ENCODE measurements around the gene CDC40.

CDC40 gene

DNA sequence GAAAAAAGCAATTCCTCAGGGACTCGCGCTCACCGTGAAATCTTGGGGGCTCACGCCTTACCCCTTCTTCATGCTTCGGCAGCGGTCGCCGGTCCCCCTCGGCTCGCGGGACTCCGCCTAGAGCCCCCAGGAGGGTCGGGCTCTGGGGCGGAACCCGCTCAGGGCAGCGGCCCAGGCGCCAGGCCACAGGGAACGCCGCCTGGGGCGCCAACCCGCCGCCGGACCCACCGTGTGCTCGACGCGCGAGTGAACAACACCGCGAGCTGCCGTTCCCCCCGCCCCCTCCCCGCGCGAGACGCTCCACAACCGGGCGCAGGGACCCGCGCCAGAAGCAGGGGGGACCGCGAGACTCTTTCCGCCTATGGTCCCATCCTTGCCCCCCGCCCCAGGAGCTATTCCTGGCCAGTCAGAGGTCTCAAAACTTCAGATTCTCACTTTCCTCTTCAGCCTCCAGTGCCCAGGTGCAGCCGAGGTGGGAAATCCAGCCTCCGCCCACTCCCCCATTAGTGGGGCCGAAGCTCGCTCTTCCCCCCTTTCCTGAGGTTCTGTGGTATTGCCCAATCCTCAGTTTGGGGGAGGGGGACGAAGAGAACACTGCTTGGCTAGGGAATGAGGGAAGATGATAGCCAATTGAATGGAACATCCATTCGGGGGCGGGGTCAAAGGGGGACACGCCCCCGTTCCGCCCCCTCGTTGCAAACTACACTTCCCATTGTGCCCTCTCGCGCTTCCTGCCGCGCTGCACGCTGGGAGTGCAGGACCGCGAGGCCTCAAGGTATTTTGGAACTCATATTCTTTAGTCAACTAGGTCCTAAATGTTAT lies 610 bp upstream of the CDC40 start, which contains the start of gene WASF1:
Gene WASF1, minus strand, starts transcription at position 265 of the 822 bp plus-strand sequence. CDS start 52,069 bp downstream, outside the sequence.
- Histone ChIP-seq H3K27ac (ENCODE audit: low read depth, low read length) (peak within 1 kb of the TSS; percentile 96), H3K36me3 (ENCODE audit: control insufficient read depth, insufficient read depth, low read length) (no peaks in the 10 kb centered on the region), H3K27me3 (ENCODE audit: control insufficient read depth, insufficient read depth, low read length) (no peaks in the 10 kb centered on the region), H3K4me3 (ENCODE audit: low read depth, low read length) (peak within 1 kb of the TSS; percentile 96), H3K4me1 (ENCODE audit: control insufficient read depth, insufficient read depth, low read length) (peaks cover 13% of the 10 kb centered on the region; the same call in 1 of the 2 replicates), H3K9me3 (ENCODE audit: control insufficient read depth, insufficient read depth, low read depth, low read length) (no peaks in the 10 kb centered on the region), H3K9ac (ENCODE audit: low read length) (peak within 1 kb of the TSS; percentile 99)

DNA sequence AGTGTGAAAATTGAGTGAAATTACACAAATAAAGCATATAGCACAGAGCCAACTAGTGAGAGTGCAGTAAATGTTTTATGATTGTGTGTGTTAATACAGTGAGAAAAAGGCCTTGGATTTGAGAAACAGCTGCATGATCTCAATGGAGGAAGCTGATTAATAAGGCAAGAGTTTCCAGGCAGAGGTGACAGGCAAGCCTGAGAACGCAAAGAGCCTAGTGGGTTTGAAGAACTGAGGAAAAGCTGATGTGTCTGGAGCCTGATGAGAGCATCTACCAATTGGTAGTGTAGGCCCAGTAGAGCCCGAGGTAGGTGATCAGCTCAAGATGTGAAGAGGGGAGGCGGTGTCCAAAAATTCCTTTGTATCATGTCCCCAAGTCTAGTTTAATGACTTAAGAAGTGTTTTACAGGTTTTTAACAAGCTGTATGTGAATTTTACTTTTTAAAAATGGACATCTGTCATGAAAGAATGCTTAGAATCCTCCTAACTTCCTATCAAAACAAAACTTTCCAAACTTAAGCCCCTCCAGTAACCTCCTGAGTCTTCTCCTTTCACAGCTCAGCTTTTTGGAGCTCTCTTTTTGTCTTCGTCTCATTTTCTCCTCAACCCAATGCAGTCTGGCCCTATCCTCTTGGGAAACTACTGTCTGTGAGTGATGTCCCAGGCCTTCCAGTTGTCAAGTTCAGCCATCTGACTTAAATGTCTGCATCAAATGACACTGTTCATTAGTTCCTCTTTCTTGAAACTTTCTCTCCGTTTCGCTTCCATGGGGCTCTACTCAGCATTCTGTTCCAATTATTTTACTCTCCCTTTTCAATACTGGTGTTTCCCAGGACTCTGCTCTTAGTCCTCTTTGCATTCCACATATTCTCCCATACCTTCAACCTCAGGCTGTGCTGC lies 1.2 kb downstream of the CDC40 start:
- peak overlapping the region; percentile 96 for H3K4me3 ChIP-seq (ENCODE audit: low read depth, low read length)
- H3K36me3 ChIP-seq (ENCODE audit: control insufficient read depth, insufficient read depth, low read length): no peaks in the 10 kb centered on the region
- no peaks in the 10 kb centered on the region for H3K9me3 ChIP-seq (ENCODE audit: control insufficient read depth, insufficient read depth, low read depth, low read length)
- no peaks in the 10 kb centered on the region for H3K27me3 ChIP-seq (ENCODE audit: control insufficient read depth, insufficient read depth, low read length)
- peak overlapping the region; percentile 86 for H3K9ac ChIP-seq (ENCODE audit: low read length)
- H3K4me1 ChIP-seq (ENCODE audit: control insufficient read depth, insufficient read depth, low read length): peaks cover 13% of the 10 kb centered on the region; the same call in 1 of the 2 replicates
- H3K27ac ChIP-seq (ENCODE audit: low read depth, low read length): no peak overlapping the region

DNA sequence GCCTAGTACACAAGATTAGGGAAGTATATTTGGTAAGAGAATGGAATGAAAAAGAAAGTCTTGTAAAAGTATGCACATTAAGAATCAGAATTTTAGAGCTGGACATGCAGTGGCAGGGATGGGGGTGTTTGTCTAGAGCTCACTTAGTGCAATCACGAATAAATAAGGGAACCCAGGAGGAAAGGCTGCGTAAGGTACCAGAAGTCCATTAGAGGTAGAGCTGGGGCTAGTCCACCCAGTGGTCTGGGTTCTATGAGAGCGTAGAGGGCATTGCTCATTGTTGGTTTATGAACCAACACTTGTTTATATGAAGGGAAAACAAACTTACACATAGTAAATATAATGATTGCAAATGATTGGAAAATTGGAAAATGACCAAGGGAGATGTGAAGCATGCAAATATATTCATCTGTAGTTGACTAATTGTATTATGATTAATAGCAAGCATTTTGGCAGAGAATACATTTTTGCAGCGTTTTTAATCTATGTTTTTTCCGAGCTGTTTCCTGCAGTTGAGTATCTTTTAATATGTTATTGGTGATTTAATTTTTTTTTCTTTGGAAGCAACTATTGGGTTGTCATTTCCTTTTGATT lies 3.2 kb downstream of the CDC40 start:
- Histone ChIP-seq H3K36me3 (ENCODE audit: control insufficient read depth, insufficient read depth, low read length) (no peaks in the 10 kb centered on the region), H3K27me3 (ENCODE audit: control insufficient read depth, insufficient read depth, low read length) (no peaks in the 10 kb centered on the region), H3K9me3 (ENCODE audit: control insufficient read depth, insufficient read depth, low read depth, low read length) (no peaks in the 10 kb centered on the region), H3K27ac (ENCODE audit: low read depth, low read length) (no peak overlapping the region), H3K4me3 (ENCODE audit: low read depth, low read length) (no peak overlapping the region), H3K4me1 (ENCODE audit: control insufficient read depth, insufficient read depth, low read length) (peaks cover 13% of the 10 kb centered on the region; the same call in 1 of the 2 replicates), H3K9ac (ENCODE audit: low read length) (no peak overlapping the region)

DNA sequence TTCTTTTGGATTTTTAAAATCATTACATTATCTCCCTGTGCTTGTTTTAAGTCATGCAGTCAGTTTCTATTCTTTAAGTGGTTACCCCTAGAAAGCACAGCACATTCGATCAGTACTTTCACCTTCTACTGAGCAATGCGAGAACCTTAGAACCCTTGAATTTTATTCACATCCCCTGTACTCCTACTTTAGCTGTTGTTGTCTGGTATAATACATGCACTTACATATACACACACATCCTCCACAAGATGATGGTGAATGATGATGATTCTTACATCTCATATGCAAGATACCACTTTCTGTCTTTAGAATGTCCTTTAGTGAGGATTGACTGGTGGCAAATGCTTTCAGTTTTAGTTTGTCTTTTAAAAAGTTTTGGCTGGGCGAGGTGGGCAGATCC lies 5.7 kb downstream of the CDC40 start:
- no peak overlapping the region for H3K27ac ChIP-seq (ENCODE audit: low read depth, low read length)
- no peaks in the 10 kb centered on the region for H3K36me3 ChIP-seq (ENCODE audit: control insufficient read depth, insufficient read depth, low read length)
- H3K4me3 ChIP-seq (ENCODE audit: low read depth, low read length): no peak overlapping the region

DNA sequence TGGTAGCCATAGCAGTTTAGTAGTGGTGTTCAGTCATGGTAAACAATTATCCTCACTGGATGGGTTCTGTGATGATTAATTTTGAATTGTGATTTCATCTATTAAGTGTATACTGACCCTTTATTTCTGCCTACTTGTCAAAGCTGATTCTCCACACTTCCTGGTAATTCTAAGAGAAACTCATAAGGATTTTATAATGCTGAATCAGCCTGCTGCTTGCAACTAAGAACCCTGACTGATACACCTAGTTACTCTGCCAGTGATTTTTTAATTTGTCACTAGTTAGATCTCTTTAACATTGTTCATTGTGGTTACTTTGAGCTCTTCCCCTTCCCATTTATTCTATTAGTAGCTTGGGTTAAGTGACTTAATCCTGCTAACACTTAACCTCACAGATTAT lies 8.6 kb downstream of the CDC40 start:
- H3K9ac ChIP-seq (ENCODE audit: low read length): no peak overlapping the region
- no peaks in the 10 kb centered on the region for H3K27me3 ChIP-seq (ENCODE audit: control insufficient read depth, insufficient read depth, low read length)
- H3K4me1 ChIP-seq (ENCODE audit: control insufficient read depth, insufficient read depth, low read length): no peaks in the 10 kb centered on the region; the same call in 1 of the 2 replicates
- no peaks in the 10 kb centered on the region for H3K9me3 ChIP-seq (ENCODE audit: control insufficient read depth, insufficient read depth, low read depth, low read length)
- no peak overlapping the region for H3K4me3 ChIP-seq (ENCODE audit: low read depth, low read length)
- H3K27ac ChIP-seq (ENCODE audit: low read depth, low read length): no peak overlapping the region
- H3K36me3 ChIP-seq (ENCODE audit: control insufficient read depth, insufficient read depth, low read length): peaks cover 3% of the 10 kb centered on the region

More for the DNA sequence above, 5.7 kb downstream of the CDC40 start:
- no peaks in the 10 kb centered on the region for H3K9me3 ChIP-seq (ENCODE audit: control insufficient read depth, insufficient read depth, low read depth, low read length)
- no peaks in the 10 kb centered on the region for H3K27me3 ChIP-seq (ENCODE audit: control insufficient read depth, insufficient read depth, low read length)
- H3K9ac ChIP-seq (ENCODE audit: low read length): no peak overlapping the region
- peaks cover 13% of the 10 kb centered on the region for H3K4me1 ChIP-seq (ENCODE audit: control insufficient read depth, insufficient read depth, low read length)

DNA sequence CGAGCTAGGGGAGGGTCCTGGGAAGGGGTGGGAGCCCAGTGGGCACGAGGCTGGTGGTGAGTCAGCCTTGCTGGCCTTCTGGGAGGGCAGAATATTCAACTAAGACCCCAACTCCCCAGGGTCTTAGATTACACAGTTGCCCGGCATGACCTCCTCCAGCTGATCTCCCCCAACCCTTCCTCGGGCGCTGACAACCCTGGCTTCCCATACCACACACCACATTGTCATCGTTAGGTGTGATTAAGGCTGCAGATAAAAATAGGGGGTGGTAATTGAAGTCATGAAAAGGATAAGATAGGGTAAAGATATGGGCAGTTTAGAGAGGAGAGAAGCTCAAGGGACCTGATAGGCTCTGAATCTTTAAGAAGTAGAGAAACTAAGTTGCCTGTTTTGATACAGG lies 10.5 kb downstream of the CDC40 start:
- H3K36me3 ChIP-seq (ENCODE audit: control insufficient read depth, insufficient read depth, low read length): peaks cover 11% of the 10 kb centered on the region
- H3K4me3 ChIP-seq (ENCODE audit: low read depth, low read length): no peak overlapping the region
- no peaks in the 10 kb centered on the region for H3K27me3 ChIP-seq (ENCODE audit: control insufficient read depth, insufficient read depth, low read length)
- H3K9ac ChIP-seq (ENCODE audit: low read length): no peak overlapping the region
- no peaks in the 10 kb centered on the region for H3K9me3 ChIP-seq (ENCODE audit: control insufficient read depth, insufficient read depth, low read depth, low read length)
- H3K27ac ChIP-seq (ENCODE audit: low read depth, low read length): no peak overlapping the region
- H3K4me1 ChIP-seq (ENCODE audit: control insufficient read depth, insufficient read depth, low read length): no peaks in the 10 kb centered on the region; the same call in 1 of the 2 replicates

DNA sequence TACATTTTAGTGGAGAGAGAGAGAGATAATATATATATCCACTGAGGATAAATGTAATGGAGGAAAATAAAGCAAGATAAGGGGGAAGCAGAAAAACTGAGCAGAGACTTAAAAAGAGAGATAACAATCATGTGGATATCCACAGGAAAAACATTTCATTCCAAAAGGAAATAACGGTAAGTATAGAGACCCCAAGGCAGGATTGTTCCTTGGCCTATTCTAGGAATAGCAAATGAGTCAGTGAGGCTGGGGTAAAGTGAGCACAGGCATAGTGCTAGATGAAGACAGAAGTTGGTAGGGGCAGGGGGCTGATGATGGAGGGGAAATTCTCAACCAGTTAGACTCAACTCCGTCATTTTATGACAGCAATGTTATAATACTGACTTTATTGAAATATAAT lies 11.2 kb downstream of the CDC40 start:
- H3K36me3 ChIP-seq (ENCODE audit: control insufficient read depth, insufficient read depth, low read length): peaks cover 11% of the 10 kb centered on the region
- H3K9ac ChIP-seq (ENCODE audit: low read length): no peak overlapping the region
- no peak overlapping the region for H3K4me3 ChIP-seq (ENCODE audit: low read depth, low read length)

DNA sequence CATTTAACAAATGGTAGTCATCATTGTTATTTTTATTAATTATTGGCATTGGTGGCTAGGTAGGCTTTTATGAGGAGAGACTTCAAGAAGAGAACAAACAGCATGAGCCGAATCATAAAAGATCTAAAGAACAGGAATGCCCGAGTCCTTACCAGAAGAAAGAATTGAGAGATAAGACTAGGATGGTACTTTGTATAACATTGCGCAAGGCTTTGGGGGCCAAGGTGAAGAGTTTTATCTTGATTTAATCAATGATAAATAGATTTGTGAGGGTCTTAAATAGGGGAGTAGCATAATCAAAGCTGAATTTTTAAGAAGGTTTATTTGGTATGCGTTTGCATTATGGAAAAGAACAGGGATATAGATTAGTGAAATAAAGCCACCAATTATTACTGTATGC lies 15.4 kb downstream of the CDC40 start:
- Histone ChIP-seq H3K27ac (ENCODE audit: low read depth, low read length) (no peak overlapping the region), H3K9me3 (ENCODE audit: control insufficient read depth, insufficient read depth, low read depth, low read length) (no peaks in the 10 kb centered on the region), H3K27me3 (ENCODE audit: control insufficient read depth, insufficient read depth, low read length) (no peaks in the 10 kb centered on the region), H3K36me3 (ENCODE audit: control insufficient read depth, insufficient read depth, low read length) (peaks cover 15% of the 10 kb centered on the region), H3K9ac (ENCODE audit: low read length) (no peak overlapping the region), H3K4me3 (ENCODE audit: low read depth, low read length) (no peak overlapping the region), H3K4me1 (ENCODE audit: control insufficient read depth, insufficient read depth, low read length) (no peaks in the 10 kb centered on the region)

More for the DNA sequence above, 11.2 kb downstream of the CDC40 start:
- Histone ChIP-seq H3K4me1 (ENCODE audit: control insufficient read depth, insufficient read depth, low read length) (no peaks in the 10 kb centered on the region; the same call in 1 of the 2 replicates), H3K27ac (ENCODE audit: low read depth, low read length) (no peak overlapping the region), H3K9me3 (ENCODE audit: control insufficient read depth, insufficient read depth, low read depth, low read length) (no peaks in the 10 kb centered on the region), H3K27me3 (ENCODE audit: control insufficient read depth, insufficient read depth, low read length) (no peaks in the 10 kb centered on the region)

DNA sequence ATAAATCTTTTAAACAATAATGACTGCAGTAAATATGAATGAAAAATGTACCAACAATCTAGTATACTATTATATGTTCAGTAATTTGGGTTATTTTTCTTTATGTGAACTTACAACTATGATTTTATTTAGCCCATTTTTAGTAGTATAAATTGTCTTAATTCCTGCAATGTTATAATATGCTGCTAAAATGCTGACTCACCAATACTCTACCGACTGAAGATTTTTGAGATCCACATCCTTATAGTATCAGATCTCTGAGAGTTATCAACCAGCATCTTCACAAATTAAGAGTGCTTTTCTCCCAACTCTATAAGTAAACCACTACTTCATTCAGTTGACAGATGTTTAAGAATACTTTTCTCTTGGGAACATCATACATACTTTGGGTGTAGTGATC lies 16.6 kb downstream of the CDC40 start:
- Histone ChIP-seq H3K9me3 (ENCODE audit: control insufficient read depth, insufficient read depth, low read depth, low read length) (no peaks in the 10 kb centered on the region), H3K4me1 (ENCODE audit: control insufficient read depth, insufficient read depth, low read length) (no peaks in the 10 kb centered on the region), H3K36me3 (ENCODE audit: control insufficient read depth, insufficient read depth, low read length) (peaks cover 18% of the 10 kb centered on the region), H3K27me3 (ENCODE audit: control insufficient read depth, insufficient read depth, low read length) (no peaks in the 10 kb centered on the region), H3K27ac (ENCODE audit: low read depth, low read length) (no peak overlapping the region), H3K9ac (ENCODE audit: low read length) (no peak overlapping the region), H3K4me3 (ENCODE audit: low read depth, low read length) (no peak overlapping the region)

DNA sequence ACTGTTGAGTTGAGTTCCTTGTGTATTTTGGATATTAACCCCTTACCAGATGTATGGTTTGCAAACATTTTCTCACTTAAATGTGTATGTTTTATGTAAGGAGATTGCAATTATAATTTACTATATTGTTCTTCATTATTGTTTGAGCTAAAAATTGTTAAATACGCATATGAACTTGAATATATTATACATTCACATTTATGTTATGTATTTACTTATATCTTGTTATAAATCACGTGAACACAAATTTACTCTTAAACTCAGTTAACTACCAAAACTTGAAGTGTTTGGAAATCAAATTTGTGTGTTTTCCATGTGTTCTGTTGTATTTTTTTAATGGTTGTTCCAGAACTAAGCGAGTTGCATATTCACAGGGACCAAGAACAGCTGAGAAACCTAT lies 18.3 kb downstream of the CDC40 start:
- no peaks in the 10 kb centered on the region for H3K27me3 ChIP-seq (ENCODE audit: control insufficient read depth, insufficient read depth, low read length)
- no peaks in the 10 kb centered on the region for H3K9me3 ChIP-seq (ENCODE audit: control insufficient read depth, insufficient read depth, low read depth, low read length)
- H3K4me3 ChIP-seq (ENCODE audit: low read depth, low read length): no peak overlapping the region
- peaks cover 17% of the 10 kb centered on the region for H3K36me3 ChIP-seq (ENCODE audit: control insufficient read depth, insufficient read depth, low read length)
- H3K4me1 ChIP-seq (ENCODE audit: control insufficient read depth, insufficient read depth, low read length): no peaks in the 10 kb centered on the region
- no peak overlapping the region for H3K9ac ChIP-seq (ENCODE audit: low read length)
- no peak overlapping the region for H3K27ac ChIP-seq (ENCODE audit: low read depth, low read length)
